Renal cortical epithelial cell (primary cell): ENCODE data around the gene PTPRU. TPM values are rescaled to one million over a fixed set of nuclear protein-coding genes. Genes with fewer than 3 reads are reported as not detected.

Experiments
- DNase-seq: peaks from one replicate; pipeline ENCODE4 v3.0.0-alpha.2; 2011; ENCODE audit warnings: low read depth
- total RNA-seq: library from RNA; depleted of rRNA; stranded (reverse); fragments of >200 nt; gene quantifications from 2 replicates; pipeline ENCODE4 v1.2.3, GENCODE V29; 2014

Gene PTPRU
- total RNA-seq, 1 donor from 2014 or later, result 50.7 TPM

- no peak for DNase-seq
These were observed 81.0 kb downstream of the PTPRU start for GRCh38 chr1:29317063-29317915.

- no peak for DNase-seq
These were observed 81.7 kb downstream of the PTPRU start for GRCh38 chr1:29317916-29318530.

GRCh38 chr1:29318724-29319123, 82.4 kb downstream of the PTPRU start:
- DNase-seq, result no peak

GRCh38 chr1:29319300-29320110, 83.2 kb downstream of the PTPRU start:
- no peak for DNase-seq

GRCh38 chr1:29320156-29320940, 84.0 kb downstream of the PTPRU start:
- no peak for DNase-seq

- DNase-seq, result no peak
These were observed 84.9 kb downstream of the PTPRU start for GRCh38 chr1:29321176-29321575.

- no peak for DNase-seq
These were observed 85.9 kb downstream of the PTPRU start for GRCh38 chr1:29322147-29322694.

- no peak for DNase-seq
These were observed 86.7 kb downstream of the PTPRU start for GRCh38 chr1:29322861-29323585.

GRCh38 chr1:29323636-29324035, 87.3 kb downstream of the PTPRU start:
- no peak for DNase-seq

GRCh38 chr1:29324202-29324601, 87.9 kb downstream of the PTPRU start:
- DNase-seq, result no peak

- no peak for DNase-seq
These were observed 88.5 kb downstream of the PTPRU start for GRCh38 chr1:29324771-29325351.

GRCh38 chr1:29325675-29326074, 89.4 kb downstream of the PTPRU start:
- no peak for DNase-seq

- DNase-seq, result no peak
These were observed 89.8 kb downstream of the PTPRU start for GRCh38 chr1:29326123-29326522.

GRCh38 chr1:29327223-29327935, 91.1 kb downstream of the PTPRU start:
- no peak for DNase-seq

- DNase-seq, result no peak
These were observed 92.9 kb downstream of the PTPRU start for GRCh38 chr1:29329022-29329775.

- no peak for DNase-seq
These were observed 93.8 kb downstream of the PTPRU start for GRCh38 chr1:29330089-29330488.

GRCh38 chr1:29330856-29331255, 94.5 kb downstream of the PTPRU start:
- DNase-seq, result no peak

GRCh38 chr1:29331309-29331708, 95.0 kb downstream of the PTPRU start:
- DNase-seq, result no peak

- no peak for DNase-seq
These were observed 95.4 kb downstream of the PTPRU start for GRCh38 chr1:29331729-29332128.
